ENCODE data around the gene SECTM1.
"Not testable (repeated sequence)": the region's sequence is repeated elsewhere in the genome, so short reads cannot be mapped to it uniquely, and the experiment has no call there.

The SECTM1 gene

GRCh38 chr17:82367724-82368524 is 34.4 kb upstream of the SECTM1 start:
- DNase-seq, result no peak

- DNase-seq, result no peak
Measured at GRCh38 chr17:82366749-82367148, 33.2 kb upstream of the SECTM1 start.

GRCh38 chr17:82365606-82366295 is 32.2 kb upstream of the SECTM1 start:
- DNase-seq, result no peak

- no peak for DNase-seq
Measured at GRCh38 chr17:82361885-82362633, 28.5 kb upstream of the SECTM1 start.

GRCh38 chr17:82359451-82360074 is 26.0 kb upstream of the SECTM1 start:
- not testable (repeated sequence) for DNase-seq

- no peak for DNase-seq
Measured at GRCh38 chr17:82358465-82359350, 25.1 kb upstream of the SECTM1 start, which contains the start of gene TEX19. Gene TEX19 (plus strand): TSS chr17:82359247. CDS start chr17:82362151, 2,904 bp downstream.

- no peak for DNase-seq
Measured at GRCh38 chr17:82357394-82357793, 23.8 kb upstream of the SECTM1 start.

- DNase-seq, result no peak
Measured at GRCh38 chr17:82356845-82357355, 23.3 kb upstream of the SECTM1 start.

GRCh38 chr17:82355770-82356427 is 22.3 kb upstream of the SECTM1 start:
- peak; percentile 48 for DNase-seq

- DNase-seq, result no peak
Measured at GRCh38 chr17:82354804-82355308, 21.3 kb upstream of the SECTM1 start.

- no peak for DNase-seq
Measured at GRCh38 chr17:82353484-82353883, 19.9 kb upstream of the SECTM1 start.

GRCh38 chr17:82351713-82352488 is 18.3 kb upstream of the SECTM1 start:
- DNase-seq, result peak; percentile 78

GRCh38 chr17:82351254-82351712 is 17.7 kb upstream of the SECTM1 start:
- DNase-seq, result no peak

GRCh38 chr17:82350182-82351030 is 16.8 kb upstream of the SECTM1 start:
- no peak for DNase-seq

- peak; percentile 62 for DNase-seq
Measured at GRCh38 chr17:82349287-82349701, 15.7 kb upstream of the SECTM1 start.

GRCh38 chr17:82348866-82349265 is 15.3 kb upstream of the SECTM1 start:
- no peak for DNase-seq

- no peak for DNase-seq
Measured at GRCh38 chr17:82348434-82348833, 14.9 kb upstream of the SECTM1 start.

- not testable (repeated sequence) for DNase-seq
Measured at GRCh38 chr17:82347994-82348393, 14.4 kb upstream of the SECTM1 start.

Measured in fibroblast of upper back skin (primary cell).